ENCODE measurements around the gene SSR4. TPM values are rescaled to one million over a fixed set of nuclear protein-coding genes. Genes with fewer than 3 reads are reported as not detected.

Gene SSR4
- total RNA-seq, 1 experiment from 2014 or later, result 179 TPM

- no peaks in the 10 kb centered on the region for H3K79me1 ChIP-seq (ENCODE audit: insufficient read depth, low read depth, low read length, poor library complexity, severe bottlenecking)
- H3K27ac ChIP-seq (ENCODE audit: insufficient read length, low read depth, low read length), result no peak overlapping the region
- H3K23ac ChIP-seq (ENCODE audit: insufficient read length, low read depth, low read length), result no peak overlapping the region
- no peak overlapping the region for H3K4me2 ChIP-seq (ENCODE audit: insufficient read depth, insufficient read length, low read length)
- peaks cover 12% of the 10 kb centered on the region for H3K9me3 ChIP-seq (ENCODE audit: control insufficient read depth, low read depth, low read length)
- H2BK12ac ChIP-seq (ENCODE audit: insufficient read length, low read depth, low read length), result no peak overlapping the region
- Mint-ChIP-seq H3K9me3 (peaks cover 65 to 69% of the 10 kb centered on the region in 2 experiments), H3K27ac (peak overlapping the region in 1 of 3 experiments; percentile 79; a peak in 3 of 7 replicates), H3K4me1 (peaks cover 35 to 36% of the 10 kb centered on the region in 2 experiments), H3K4me3 (peak overlapping the region in 1 of 2 experiments; percentile 14; a peak in 1 of 5 replicates), H3K27me3 (ENCODE audit: low read depth) (no peaks in the 10 kb centered on the region; the same call in 1 of the 2 replicates), H3K36me3 (ENCODE audit: insufficient read depth in 1 of 3, low read depth in 3 of 3) (peaks cover 0 to 30% (median 20%) of the 10 kb centered on the region in 3 experiments; a peak in 6 of 7 replicates)
- no peak overlapping the region for H3K18ac ChIP-seq (ENCODE audit: insufficient read length, low read depth, low read length)
- H2BK5ac ChIP-seq (ENCODE audit: insufficient read length, low read length), result no peak overlapping the region
- H3T11ph ChIP-seq (ENCODE audit: low read length), result no peak overlapping the region
- no peak overlapping the region for H2BK20ac ChIP-seq (ENCODE audit: low read depth, low read length, poor library complexity, severe bottlenecking)
- H4K91ac ChIP-seq (ENCODE audit: insufficient read length, low read depth, low read length), result no peak overlapping the region
- H2AFZ ChIP-seq (ENCODE audit: low read length), result no peak overlapping the region
- H3K4ac ChIP-seq (ENCODE audit: low read depth, low read length), result no peak overlapping the region
- H3K27me3 ChIP-seq (ENCODE audit: insufficient read depth, low read length), result no peaks in the 10 kb centered on the region
- H3K14ac ChIP-seq (ENCODE audit: insufficient read depth, low read length), result no peak overlapping the region
- H3K9ac ChIP-seq (ENCODE audit: extremely low read depth, insufficient read length, low read length), result no peak overlapping the region
- H2BK15ac ChIP-seq (ENCODE audit: low read depth, low read length), result no peak overlapping the region
- H2BK120ac ChIP-seq (ENCODE audit: low read depth, low read length, poor library complexity, severe bottlenecking), result no peak overlapping the region
- no peaks in the 10 kb centered on the region for H4K20me1 ChIP-seq (ENCODE audit: control insufficient read depth, insufficient read depth, insufficient read length)
- H4K8ac ChIP-seq (replicated peaks; ENCODE audit: insufficient read length, low read depth, low read length), result no peak overlapping the region
- no peak for TF ChIP-seq CTCF (conservative IDR thresholded peaks at IDR 0.05)
- DNase-seq, result no peak
- no peak overlapping the region for H3K56ac ChIP-seq (ENCODE audit: insufficient read length, low read depth, low read length)
- H4K5ac ChIP-seq (ENCODE audit: insufficient read length, low read depth, low read length), result no peak overlapping the region
- no CpG with 5 or more reads among the region's 19 CpGs for WGBS (ENCODE audit: extremely low coverage, insufficient read length, low lambda C conversion rate)
- no peak overlapping the region for H2AK5ac ChIP-seq (ENCODE audit: insufficient read length, low read length)
- H3K4me1 ChIP-seq (ENCODE audit: insufficient read depth, low read length), result no peaks in the 10 kb centered on the region; the same call in 1 of the 2 replicates
- peaks cover 50% of the 10 kb centered on the region for H3K79me2 ChIP-seq (ENCODE audit: insufficient read depth, low read length)
- H3K23me2 ChIP-seq (ENCODE audit: insufficient read length, low read depth, low read length, poor library complexity, severe bottlenecking), result no peaks in the 10 kb centered on the region
Measured at GRCh38 chrX:153814591-153815315, 20.3 kb downstream of the SSR4 start.

Data from H9 (cell line).